ENCODE measurements around the gene GNG7.

DNA sequence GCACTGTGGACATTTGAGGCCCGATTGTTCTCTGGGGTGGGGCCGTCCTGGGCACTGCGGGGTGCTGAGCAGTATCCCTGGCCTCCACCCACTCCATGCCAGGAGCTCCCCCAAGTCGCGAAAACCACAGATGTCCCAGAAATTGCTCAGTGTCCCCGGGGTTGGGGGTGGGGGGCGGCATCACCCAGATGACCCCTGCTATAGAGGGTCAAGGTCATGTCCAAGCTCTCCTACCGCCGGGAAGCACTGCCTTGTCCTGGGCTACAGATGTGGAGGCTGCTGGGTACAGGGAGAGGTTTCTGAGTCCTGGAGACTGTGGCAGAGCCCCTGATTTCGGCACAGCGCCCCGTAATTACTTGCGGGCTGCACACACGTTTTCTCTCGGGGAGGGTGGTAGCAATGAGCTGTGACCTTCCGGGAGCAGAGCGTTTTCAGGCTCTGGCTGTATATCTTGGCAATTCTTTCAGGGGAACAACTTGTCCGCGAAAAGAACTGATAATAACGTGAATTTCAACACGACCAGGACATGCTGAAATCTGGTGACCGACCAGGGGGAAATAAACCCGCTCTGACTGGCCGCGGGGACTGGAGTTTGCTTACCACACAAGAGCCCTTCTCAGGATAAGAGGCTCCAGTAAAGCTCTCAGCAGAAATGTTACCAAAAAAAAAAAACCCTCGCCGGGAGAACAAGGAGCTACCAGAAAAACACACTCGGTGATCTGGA, 68.1 kb downstream of the GNG7 start:
- TF ChIP-seq, protein P1, sequence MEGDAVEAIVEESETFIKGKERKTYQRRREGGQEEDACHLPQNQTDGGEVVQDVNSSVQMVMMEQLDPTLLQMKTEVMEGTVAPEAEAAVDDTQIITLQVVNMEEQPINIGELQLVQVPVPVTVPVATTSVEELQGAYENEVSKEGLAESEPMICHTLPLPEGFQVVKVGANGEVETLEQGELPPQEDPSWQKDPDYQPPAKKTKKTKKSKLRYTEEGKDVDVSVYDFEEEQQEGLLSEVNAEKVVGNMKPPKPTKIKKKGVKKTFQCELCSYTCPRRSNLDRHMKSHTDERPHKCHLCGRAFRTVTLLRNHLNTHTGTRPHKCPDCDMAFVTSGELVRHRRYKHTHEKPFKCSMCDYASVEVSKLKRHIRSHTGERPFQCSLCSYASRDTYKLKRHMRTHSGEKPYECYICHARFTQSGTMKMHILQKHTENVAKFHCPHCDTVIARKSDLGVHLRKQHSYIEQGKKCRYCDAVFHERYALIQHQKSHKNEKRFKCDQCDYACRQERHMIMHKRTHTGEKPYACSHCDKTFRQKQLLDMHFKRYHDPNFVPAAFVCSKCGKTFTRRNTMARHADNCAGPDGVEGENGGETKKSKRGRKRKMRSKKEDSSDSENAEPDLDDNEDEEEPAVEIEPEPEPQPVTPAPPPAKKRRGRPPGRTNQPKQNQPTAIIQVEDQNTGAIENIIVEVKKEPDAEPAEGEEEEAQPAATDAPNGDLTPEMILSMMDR (conservative IDR thresholded peaks at IDR 0.05; ENCODE audit: low read length) = no peak
- no peak for TF ChIP-seq EZH2phosphoT487 (IDR thresholded peaks at IDR 0.05; ENCODE audit: borderline replicate concordance)
